Caco-2 (cell line): ENCODE results near the gene HCN3. TPM values are rescaled to one million over a fixed set of nuclear protein-coding genes. Genes with fewer than 3 reads are reported as not detected.
A peak's percentile ranks its signal among the peaks of the same experiment; 100 is the strongest.

Source experiments
- BruUV-seq: library from RNA; stranded (reverse); fragments of 400-500 nt; replicated peaks from 2 replicates; lab custom pipeline; 2021; lab: Mats Ljungman, UMichigan
- CTCF ChIA-PET: fragments of 300-600 bp; sonication (Branson Sonifier 250); formaldehyde crosslinking; loops from one replicate; lab custom pipeline; 2022; ENCODE audit warnings: antibody characterized with exemption; lab: Charles Lee
- POLR2A ChIA-PET: fragments of 300-600 bp; sonication (Branson Sonifier 250); formaldehyde crosslinking; loops from one replicate; lab custom pipeline; 2022; ENCODE audit warnings: antibody characterized with exemption; lab: Charles Lee
- DNase-seq, 2 experiments: peaks; one replicate each; pipeline versions ENCODE4 v3.0.0 to v3.0.0-alpha.2; 2020 to 2022
- H3K27me3 ChIP-seq: replicated peaks from 2 replicates; pipeline ENCODE4 v1.6.0; 2011; ENCODE audit warnings: low read length; ENCODE audit not compliant: control insufficient read depth, insufficient read depth
- H3K36me3 ChIP-seq: 2 replicates; pipeline ENCODE4 v1.5.1; 2011; ENCODE audit warnings: low read length; ENCODE audit not compliant: control insufficient read depth, insufficient read depth
- H3K4me1 ChIP-seq: fragments of 250-450 bp; sonication (Bioruptor Pico); 2 replicates; pipeline ENCODE4 v1.5.1; 2020; ENCODE audit warnings: mild to moderate bottlenecking
- H3K4me3 ChIP-seq: 2 replicates; pipeline ENCODE4 v1.5.1; 2011; ENCODE audit warnings: low read depth, mild to moderate bottlenecking, control low read depth, low read length
- H3K9me3 ChIP-seq: fragments of 250-450 bp; sonication (Bioruptor Pico); 2 replicates; pipeline ENCODE4 v1.5.1; 2020; ENCODE audit warnings: mild to moderate bottlenecking, moderate library complexity
- H3K27ac Mint-ChIP-seq: one replicate; pipeline ENCODE4 v1.8.0; 2022; ENCODE audit warnings: mixed read lengths; ENCODE audit not compliant: unreplicated experiment
- H3K27me3 Mint-ChIP-seq: one replicate; pipeline ENCODE4 v1.8.0; 2022; ENCODE audit warnings: mixed read lengths; ENCODE audit not compliant: insufficient read depth, unreplicated experiment
- H3K36me3 Mint-ChIP-seq: one replicate; pipeline ENCODE4 v1.8.0; 2022; ENCODE audit warnings: mild to moderate bottlenecking, mixed read lengths; ENCODE audit not compliant: insufficient read depth, unreplicated experiment
- H3K4me1 Mint-ChIP-seq: one replicate; pipeline ENCODE4 v1.8.0; 2022; ENCODE audit warnings: low read depth, mixed read lengths; ENCODE audit not compliant: unreplicated experiment
- H3K4me3 Mint-ChIP-seq: one replicate; pipeline ENCODE4 v1.8.0; 2022; ENCODE audit warnings: mild to moderate bottlenecking, moderate library complexity, mixed read lengths; ENCODE audit not compliant: unreplicated experiment
- H3K9me3 Mint-ChIP-seq: one replicate; pipeline ENCODE4 v1.8.0; 2022; ENCODE audit warnings: mixed read lengths; ENCODE audit not compliant: unreplicated experiment
- CTCF ChIP-seq, 2 experiments: fragments of 200-600 bp in 1 of 2; IDR thresholded peaks; 1 replicate in 1 of 2; 2 replicates in 1 of 2; pipeline versions ENCODE4 v1.5.1 to v1.8.0; 2011 to 2022; ENCODE audit warnings: antibody characterized with exemption in 1 of 2, control low read depth in 1 of 2, inconsistent platforms in 1 of 2, low read depth in 1 of 2, low read length in 1 of 2, mild to moderate bottlenecking in 1 of 2, moderate library complexity in 1 of 2; ENCODE audit not compliant: insufficient read depth in 1 of 2, severe bottlenecking in 1 of 2, unreplicated experiment in 1 of 2
- intact Hi-C: fragments of 100-400 bp; cut with micrococcal nuclease; formaldehyde crosslinking; loops from one replicate; pipeline ENCODE4 v1.10.0; 2022; ENCODE audit not compliant: unreplicated experiment
- total RNA-seq: library from RNA; stranded (reverse); gene quantifications from 2 replicates; pipeline ENCODE4 v1.2.3, GENCODE V29; 2022

Gene HCN3
- total RNA-seq, 1 experiment from 2014 or later: 8.8 TPM

- no peaks in the 10 kb centered on the region for H3K27me3 ChIP-seq
- intact Hi-C loops: loop anchor here (1.0 kb wide), 4 partner anchors 10 to 51 kb away; partner anchors contain the start of gene SCAMP3
- ChIA-PET POLR2A (interaction anchor here (0.6 to 2.0 kb wide), 14 partner anchors 11 to 587 kb away, joined by 3 to 18 read pairs (median 6); partner anchors contain the start of genes ENTREP3, FDPS, SCAMP3 and SYT11), CTCF (interaction anchor here (0.6 to 1.9 kb wide), 11 partner anchors 11 to 100 kb away, joined by 3 to 33 read pairs (median 7); partner anchors contain the start of genes ENTREP3, FDPS, KRTCAP2 and SCAMP3)
- H3K4me3 Mint-ChIP-seq: peak overlapping the region; percentile 97
- peaks cover 66% of the 10 kb centered on the region for H3K36me3 Mint-ChIP-seq
- H3K9me3 ChIP-seq: no peaks in the 10 kb centered on the region
- H3K9me3 Mint-ChIP-seq: no peaks in the 10 kb centered on the region
- TSS peak; percentile 81 for BruUV-seq
- 0 out of 2 replicates have a peak, but pooled peaks cover 8% of the 10 kb centered on the region for H3K4me1 ChIP-seq
- peaks cover 10% of the 10 kb centered on the region for H3K36me3 ChIP-seq
- H3K4me3 ChIP-seq: peak overlapping the region; percentile 75
- no peak for TF ChIP-seq CTCF (IDR thresholded peaks at IDR 0.05; ENCODE audit: insufficient read depth in 1 of 2, low read depth in 1 of 2, low read length in 1 of 2, severe bottlenecking in 1 of 2, unreplicated experiment in 1 of 2)
- H3K27me3 Mint-ChIP-seq: no peaks in the 10 kb centered on the region
- peak overlapping the region; percentile 87 for H3K27ac Mint-ChIP-seq
- peaks cover 18% of the 10 kb centered on the region for H3K4me1 Mint-ChIP-seq
- no peak for DNase-seq
Measured at GRCh38 chr1:155272466-155273342, 4.6 kb upstream of the HCN3 start.

- Histone ChIP-seq H3K4me1 (0 out of 2 replicates have a peak, but pooled peaks cover 8% of the 10 kb centered on the region), H3K36me3 (peaks cover 6% of the 10 kb centered on the region), H3K9me3 (no peaks in the 10 kb centered on the region), H3K27me3 (no peaks in the 10 kb centered on the region), H3K4me3 (peak within 1 kb of the TSS; percentile 75)
- Mint-ChIP-seq H3K4me3 (peak within 1 kb of the TSS; percentile 97), H3K4me1 (peaks cover 20% of the 10 kb centered on the region), H3K9me3 (no peaks in the 10 kb centered on the region), H3K36me3 (peaks cover 58% of the 10 kb centered on the region), H3K27ac (peak within 1 kb of the TSS; percentile 87), H3K27me3 (no peaks in the 10 kb centered on the region)
- ChIA-PET CTCF (interaction anchor here (0.6 to 1.9 kb wide), 10 partner anchors 12 to 101 kb away, joined by 3 to 33 read pairs (median 8); partner anchors contain the start of genes ENTREP3, FDPS, KRTCAP2 and SCAMP3), POLR2A (interaction anchor here (0.5 to 2.0 kb wide), 14 partner anchors 12 to 1030 kb away, joined by 3 to 18 read pairs (median 6); partner anchors contain the start of genes ENTREP3, FDPS, SCAMP3 and SYT11)
- intact Hi-C loops: loop anchor here (1.0 kb wide), 4 partner anchors 11 to 50 kb away; partner anchors contain the start of gene SCAMP3
- TF ChIP-seq CTCF (IDR thresholded peaks at IDR 0.05; ENCODE audit: insufficient read depth in 1 of 2, low read depth in 1 of 2, low read length in 1 of 2, severe bottlenecking in 1 of 2, unreplicated experiment in 1 of 2): no peak
- peak; percentile 98 for DNase-seq
- no TSS peak for BruUV-seq
Measured at GRCh38 chr1:155273343-155274245, 3.7 kb upstream of the HCN3 start, which contains the start of gene CLK2. Gene CLK2 (minus strand): TSS chr1:155273504. CDS start chr1:155270977, 2,527 bp downstream.
